ENCODE measurements around the gene STATH. TPM values are rescaled to one million over a fixed set of nuclear protein-coding genes. Genes with fewer than 3 reads are reported as not detected.

The STATH gene
- total RNA-seq, 1 donor from 2014 or later = not detected

Other genes with a start within 250 kb of the STATH start
- 0.75 TPM for gene SULT1B1, start 235.3 kb upstream of the STATH start, total RNA-seq
- 0.29 TPM for gene SULT1E1, start 135.8 kb upstream of the STATH start, total RNA-seq
- not detected for gene CSN1S1, start 64.9 kb upstream of the STATH start, total RNA-seq
- gene CSN2, start 30.2 kb upstream of the STATH start, total RNA-seq = not detected
- not detected for gene HTN3, start 32.5 kb downstream of the STATH start, total RNA-seq
- not detected for gene HTN1, start 54.5 kb downstream of the STATH start, total RNA-seq
- not detected for gene PRR27, start 158.3 kb downstream of the STATH start, total RNA-seq
- gene ODAM, start 199.8 kb downstream of the STATH start, total RNA-seq = not detected
- gene FDCSP, start 230.2 kb downstream of the STATH start, total RNA-seq = not detected
- gene CSN3, start 246.6 kb downstream of the STATH start, total RNA-seq = not detected